ENCODE results near the gene INSRR. TPM values are rescaled to one million over a fixed set of nuclear protein-coding genes. Genes with fewer than 3 reads are reported as not detected.

Gene INSRR
- total RNA-seq, 3 donors from 2014 or later, result 0.15 to 0.33 TPM; not detected in 1

DNA sequence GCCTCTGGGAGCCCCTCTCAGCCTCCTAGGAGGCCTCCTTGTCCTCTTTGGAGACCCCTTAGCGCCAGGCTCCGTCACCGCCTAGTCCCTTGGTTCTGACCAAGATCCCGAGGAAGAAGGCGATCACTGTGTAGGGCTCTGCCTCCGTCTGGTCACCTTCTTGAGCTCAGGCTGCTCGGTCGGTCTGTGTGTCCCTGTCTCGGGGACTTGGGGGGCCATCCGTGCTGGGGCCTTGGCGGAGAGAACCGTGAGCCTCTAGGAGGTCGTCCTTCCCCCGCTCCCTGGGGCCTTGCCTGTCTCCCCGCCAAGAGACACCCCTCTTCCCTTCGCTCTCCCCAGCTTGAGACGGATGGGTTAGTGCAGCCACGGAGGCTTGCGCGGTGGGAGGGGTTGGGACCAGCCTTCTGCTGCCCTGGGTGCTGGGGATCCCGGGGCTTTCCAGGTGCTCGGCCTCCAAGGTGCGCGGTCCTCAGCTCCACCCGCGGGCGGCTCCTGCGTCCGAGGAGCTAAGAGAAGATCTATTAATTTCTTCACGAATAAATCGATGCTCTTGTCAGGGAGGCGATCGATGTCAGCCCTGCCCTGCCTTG lies 701 bp upstream of the INSRR start:
- TF ChIP-seq POLR2A (IDR thresholded peaks at IDR 0.05) (no peak), POLR2AphosphoS5 (IDR thresholded peaks at IDR 0.05) (no peak), CTCF (IDR thresholded peaks at IDR 0.05) (no peak)
- Histone ChIP-seq H3K36me3 (no peaks in the 10 kb centered on the region), H3K27me3 (peaks cover 0 to 63% of the 10 kb centered on the region in 2 donors), H3K27ac (peak overlapping the region in 1 of 2 donors; percentile 63), H3K9me3 (no peaks in the 10 kb centered on the region), H3K4me1 (peaks cover 7 to 14% of the 10 kb centered on the region in 2 donors), H3K4me3 (peak overlapping the region; percentile 30 to 64 (median 47))
- intact Hi-C loops (cut with DNase I; ENCODE audit: low total_unique reads), result loop anchor here (10.0 kb wide), 1 partner anchor 135 kb away; the partner anchor contains the start of genes ISG20L2 and METTL25B
- peak in 1 of 2 donors; percentile 19 for DNase-seq (ENCODE audit: low spot score in 2 of 2)

- H3K9me3 ChIP-seq, result no peaks in the 10 kb centered on the region
- no peak for TF ChIP-seq POLR2AphosphoS5 (IDR thresholded peaks at IDR 0.05)
- no peak for TF ChIP-seq CTCF (IDR thresholded peaks at IDR 0.05)
- no peak for TF ChIP-seq POLR2A (IDR thresholded peaks at IDR 0.05)
- intact Hi-C loops (cut with DNase I; ENCODE audit: low total_unique reads), result no loop called here
- no peak for DNase-seq (ENCODE audit: low spot score in 2 of 2)
- peak overlapping the region; percentile 30 to 64 (median 47) for H3K4me3 ChIP-seq
- no peak overlapping the region for H3K27ac ChIP-seq
- H3K4me1 ChIP-seq, result peaks cover 7 to 14% of the 10 kb centered on the region in 2 donors
- H3K36me3 ChIP-seq, result no peaks in the 10 kb centered on the region
- H3K27me3 ChIP-seq, result peaks cover 0 to 52% of the 10 kb centered on the region in 2 donors
Observed at GRCh38 chr1:156858555-156858956, 361 bp downstream of the INSRR start.

DNA sequence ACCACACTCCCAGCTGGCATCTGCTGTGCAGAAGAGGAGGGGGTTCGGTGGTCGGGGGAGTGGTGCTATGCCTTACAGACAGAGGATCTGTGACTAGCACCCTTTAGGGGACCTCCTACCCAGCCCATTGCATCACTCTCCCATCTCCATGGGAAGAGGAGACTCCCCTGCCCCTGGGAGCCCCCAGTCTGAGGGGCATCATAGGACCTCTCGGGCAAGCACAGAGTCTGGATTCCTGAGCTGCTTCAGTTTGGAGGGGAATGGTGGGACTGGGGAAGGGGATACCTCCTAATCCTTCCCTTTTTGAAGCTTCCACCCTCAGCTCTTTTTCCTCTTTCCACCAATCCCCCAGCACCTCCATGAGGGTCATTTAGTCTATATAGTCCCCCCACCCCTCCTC lies 1.4 kb downstream of the INSRR start:
- Histone ChIP-seq H3K27me3 (peaks cover 0 to 42% of the 10 kb centered on the region in 2 donors), H3K36me3 (no peaks in the 10 kb centered on the region), H3K4me1 (peaks cover 7 to 14% of the 10 kb centered on the region in 2 donors), H3K27ac (no peak overlapping the region), H3K4me3 (no peak overlapping the region), H3K9me3 (no peaks in the 10 kb centered on the region)
- intact Hi-C loops (cut with DNase I; ENCODE audit: low total_unique reads), result no loop called here
- TF ChIP-seq CTCF (IDR thresholded peaks at IDR 0.05) (no peak), POLR2A (IDR thresholded peaks at IDR 0.05) (no peak), POLR2AphosphoS5 (IDR thresholded peaks at IDR 0.05) (no peak)
- DNase-seq (ENCODE audit: low spot score in 2 of 2), result no peak

GRCh38 chr1:156856282-156856785 lies 2.6 kb downstream of the INSRR start:
- Histone ChIP-seq H3K36me3 (no peaks in the 10 kb centered on the region), H3K4me3 (no peak overlapping the region), H3K27ac (no peak overlapping the region), H3K9me3 (no peaks in the 10 kb centered on the region), H3K27me3 (peaks cover 0 to 30% of the 10 kb centered on the region in 2 donors), H3K4me1 (peaks cover 7 to 14% of the 10 kb centered on the region in 2 donors)
- TF ChIP-seq POLR2AphosphoS5 (IDR thresholded peaks at IDR 0.05), result no peak
- TF ChIP-seq CTCF (IDR thresholded peaks at IDR 0.05), result no peak
- no peak for TF ChIP-seq POLR2A (IDR thresholded peaks at IDR 0.05)
- DNase-seq (ENCODE audit: low spot score in 2 of 2), result no peak
- intact Hi-C loops (cut with DNase I; ENCODE audit: low total_unique reads), result no loop called here

DNA sequence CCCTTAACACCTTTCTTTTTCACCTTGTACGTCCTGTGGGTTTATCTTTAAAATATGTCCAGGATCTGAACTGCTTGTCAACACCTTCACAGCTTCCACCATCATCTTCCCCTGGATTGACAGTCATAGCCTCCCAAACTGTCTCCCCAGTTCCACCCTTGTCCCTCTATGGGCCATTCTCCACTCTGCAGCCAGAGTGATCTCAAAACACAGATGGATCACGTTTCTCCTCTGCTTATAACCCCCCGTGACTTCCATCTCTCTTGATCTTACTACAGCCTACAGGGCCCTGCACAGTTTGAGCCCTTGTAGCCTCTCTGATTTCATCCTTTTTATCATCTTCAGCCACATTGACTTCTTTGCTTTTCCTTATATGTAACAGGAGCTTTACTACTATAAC lies 4.3 kb downstream of the INSRR start:
- peaks cover 0 to 8% of the 10 kb centered on the region in 2 donors for H3K4me1 ChIP-seq
- H3K36me3 ChIP-seq, result no peaks in the 10 kb centered on the region
- no peak overlapping the region for H3K4me3 ChIP-seq
- no peak for DNase-seq (ENCODE audit: low spot score in 2 of 2)
- intact Hi-C loops (cut with DNase I; ENCODE audit: low total_unique reads), result no loop called here
- no peak for TF ChIP-seq POLR2A (IDR thresholded peaks at IDR 0.05)
- TF ChIP-seq CTCF (IDR thresholded peaks at IDR 0.05), result no peak
- no peak for TF ChIP-seq POLR2AphosphoS5 (IDR thresholded peaks at IDR 0.05)
- peaks cover 0 to 14% of the 10 kb centered on the region in 2 donors for H3K27me3 ChIP-seq
- H3K9me3 ChIP-seq, result no peaks in the 10 kb centered on the region
- H3K27ac ChIP-seq, result no peak overlapping the region
